GM18867 (cell line): ENCODE measurements around the gene CRTC2.
A peak's percentile ranks its signal among the peaks of the same experiment; 100 is the strongest.

Experiments used
- ATAC-seq: cut with Tn5 transposase; IDR thresholded peaks from one replicate; pipeline ENCODE4 v1.9.1; 2021; ENCODE audit warnings: mild to moderate bottlenecking, moderate library complexity; ENCODE audit not compliant: unreplicated experiment

Gene CRTC2

GRCh38 chr1:153951183-153951582 is 7.2 kb downstream of the CRTC2 start:
- no peak for ATAC-seq

GRCh38 chr1:153946622-153947241 is 11.7 kb downstream of the CRTC2 start, which contains the start of gene DENND4B:
Gene DENND4B, minus strand, starts transcription at chr1:153946718. Its CDS starts 2,344 bp downstream, at chr1:153944374.
- ATAC-seq = peak; percentile 65

- peak; percentile 70 for ATAC-seq
Observed at GRCh38 chr1:153945795-153946621, 12.4 kb downstream of the CRTC2 start.

- ATAC-seq = peak; percentile 29
Observed at GRCh38 chr1:153945131-153945794, 13.1 kb downstream of the CRTC2 start.

GRCh38 chr1:153944827-153945117 is 13.6 kb downstream of the CRTC2 start:
- ATAC-seq = no peak

GRCh38 chr1:153944005-153944826 is 14.2 kb downstream of the CRTC2 start:
- no peak for ATAC-seq

GRCh38 chr1:153942766-153943549 is 15.5 kb downstream of the CRTC2 start:
- ATAC-seq = no peak

- ATAC-seq = no peak
Observed at GRCh38 chr1:153941826-153942725, 16.3 kb downstream of the CRTC2 start.

GRCh38 chr1:153940756-153941155 is 17.7 kb downstream of the CRTC2 start:
- ATAC-seq = no peak

- no peak for ATAC-seq
Observed at GRCh38 chr1:153939476-153939875, 18.9 kb downstream of the CRTC2 start.

- no peak for ATAC-seq
Observed at GRCh38 chr1:153938996-153939395, 19.4 kb downstream of the CRTC2 start.

GRCh38 chr1:153937331-153937730 is 21.1 kb downstream of the CRTC2 start:
- ATAC-seq = no peak

- no peak for ATAC-seq
Observed at GRCh38 chr1:153936011-153936802, 22.2 kb downstream of the CRTC2 start.

GRCh38 chr1:153934746-153935145 is 23.7 kb downstream of the CRTC2 start:
- no peak for ATAC-seq

- ATAC-seq = no peak
Observed at GRCh38 chr1:153933955-153934354, 24.5 kb downstream of the CRTC2 start.

GRCh38 chr1:153933430-153933829 is 25.0 kb downstream of the CRTC2 start:
- ATAC-seq = no peak

- no peak for ATAC-seq
Observed at GRCh38 chr1:153932156-153933131, 26.0 kb downstream of the CRTC2 start.
